Adipocyte (in vitro differentiated cells): ENCODE results near the gene ABHD3.
"Not testable (repeated sequence)": the region's sequence is repeated elsewhere in the genome, so short reads cannot be mapped to it uniquely, and the experiment has no call there.

Experiments used
- DNase-seq: peaks from one replicate; pipeline ENCODE4 v3.0.0-alpha.2; 2015; ENCODE audit warnings: low read depth
- H3K27me3 ChIP-seq: replicated peaks from 2 replicates; pipeline ENCODE4 v1.7.0; 2013; ENCODE audit warnings: mild to moderate bottlenecking, low read length, moderate library complexity; ENCODE audit not compliant: control insufficient read depth, insufficient read depth
- H3K36me3 ChIP-seq: 2 replicates; pipeline ENCODE4 v1.7.0; 2013; ENCODE audit warnings: low read length, mild to moderate bottlenecking, moderate library complexity; ENCODE audit not compliant: control insufficient read depth, insufficient read depth, severe bottlenecking
- H3K4me1 ChIP-seq: 2 replicates; pipeline ENCODE4 v1.7.0; 2013; ENCODE audit warnings: mild to moderate bottlenecking, low read length, moderate library complexity; ENCODE audit not compliant: control insufficient read depth, insufficient read depth
- H3K4me3 ChIP-seq: 2 replicates; pipeline ENCODE4 v1.7.0; 2013; ENCODE audit warnings: mild to moderate bottlenecking, low read length, moderate library complexity
- H3K9ac ChIP-seq: 2 replicates; pipeline ENCODE4 v1.7.0; 2013; ENCODE audit warnings: mild to moderate bottlenecking, low read length, moderate library complexity
- H3K9me3 ChIP-seq: 2 replicates; pipeline ENCODE4 v1.7.0; 2013; ENCODE audit warnings: mild to moderate bottlenecking, low read length, moderate library complexity; ENCODE audit not compliant: control insufficient read depth

Gene ABHD3

DNA sequence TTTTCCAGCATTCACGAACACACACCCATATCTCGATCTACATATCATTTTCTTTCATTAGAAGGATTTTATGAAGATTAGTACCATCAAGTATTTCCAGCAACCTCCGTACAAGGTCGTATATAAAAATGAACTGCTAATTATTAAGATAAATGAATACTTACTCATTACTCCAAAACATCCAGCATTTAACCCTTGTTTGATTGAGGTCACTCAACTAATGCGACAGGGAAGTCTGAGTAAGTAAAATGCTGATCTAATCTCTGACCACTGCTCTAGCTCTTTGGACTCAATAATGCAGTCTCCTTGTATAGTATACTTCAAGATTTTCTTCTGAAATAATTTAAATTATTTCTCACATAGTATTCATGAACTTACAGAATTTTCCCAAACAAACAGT, 2.0 kb downstream of the ABHD3 start:
- no peaks in the 10 kb centered on the region for H3K4me1 ChIP-seq
- no peaks in the 10 kb centered on the region for H3K27me3 ChIP-seq
- H3K9ac ChIP-seq: peak overlapping the region; percentile 88
- no peaks in the 10 kb centered on the region for H3K9me3 ChIP-seq
- no peaks in the 10 kb centered on the region for H3K36me3 ChIP-seq
- H3K4me3 ChIP-seq: peak overlapping the region; percentile 97
- no peak for DNase-seq

GRCh38 chr18:21701621-21702020, 3.0 kb downstream of the ABHD3 start:
- no peak for DNase-seq
- no peak overlapping the region for H3K9ac ChIP-seq
- no peaks in the 10 kb centered on the region for H3K36me3 ChIP-seq
- H3K4me3 ChIP-seq: no peak overlapping the region
- no peaks in the 10 kb centered on the region for H3K27me3 ChIP-seq
- no peaks in the 10 kb centered on the region for H3K9me3 ChIP-seq
- no peaks in the 10 kb centered on the region for H3K4me1 ChIP-seq

- Histone ChIP-seq H3K9ac (no peak overlapping the region), H3K4me1 (no peaks in the 10 kb centered on the region), H3K4me3 (no peak overlapping the region), H3K36me3 (no peaks in the 10 kb centered on the region), H3K27me3 (no peaks in the 10 kb centered on the region), H3K9me3 (no peaks in the 10 kb centered on the region)
- no peak for DNase-seq
Measured at GRCh38 chr18:21700528-21701075, 4.0 kb downstream of the ABHD3 start.

DNA sequence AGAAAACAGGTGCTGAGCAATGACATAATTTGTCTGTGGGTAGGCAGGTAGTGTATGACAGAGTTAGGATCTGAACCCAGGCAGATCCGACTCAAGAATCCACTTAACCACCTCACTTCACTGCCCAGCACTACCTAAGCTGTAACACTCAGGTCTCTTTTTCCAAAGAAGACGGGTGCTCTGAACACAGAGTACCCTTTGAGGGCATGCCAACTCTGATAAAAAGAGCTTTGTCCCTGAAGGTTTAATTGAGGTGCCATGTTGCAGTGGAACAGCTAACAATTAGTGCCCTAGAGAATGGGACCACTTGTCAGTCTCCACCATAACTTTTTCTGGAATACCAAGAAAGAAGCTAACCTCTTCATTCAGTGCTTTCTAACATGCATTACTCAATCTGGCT, 11.3 kb downstream of the ABHD3 start:
- Histone ChIP-seq H3K9ac (no peak overlapping the region), H3K4me3 (no peak overlapping the region), H3K27me3 (no peaks in the 10 kb centered on the region), H3K36me3 (no peaks in the 10 kb centered on the region), H3K4me1 (no peaks in the 10 kb centered on the region), H3K9me3 (peaks cover 9% of the 10 kb centered on the region)
- no peak for DNase-seq

DNA sequence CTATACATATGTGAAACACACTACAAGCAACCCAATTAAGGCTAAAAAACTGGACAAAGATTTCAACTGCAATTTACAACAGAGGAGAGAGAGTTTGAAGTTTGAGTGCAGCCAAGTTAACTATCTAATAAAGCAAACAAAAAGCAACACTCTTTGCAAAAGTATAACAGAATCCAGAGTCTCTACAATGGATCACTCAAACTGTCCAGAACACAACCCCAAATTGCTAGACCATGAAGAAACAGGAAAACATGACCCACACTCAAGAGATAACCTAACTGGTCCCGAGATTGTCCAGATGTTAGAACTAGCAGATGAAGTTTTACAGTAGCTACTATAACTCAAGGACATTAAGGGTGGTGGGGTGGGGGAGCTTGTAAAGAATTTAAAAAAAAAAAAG, 14.8 kb downstream of the ABHD3 start:
- Histone ChIP-seq H3K27me3 (no peaks in the 10 kb centered on the region), H3K9me3 (peaks cover 9% of the 10 kb centered on the region), H3K4me1 (peaks cover 13% of the 10 kb centered on the region), H3K4me3 (no peak overlapping the region), H3K36me3 (no peaks in the 10 kb centered on the region), H3K9ac (no peak overlapping the region)
- DNase-seq: no peak

GRCh38 chr18:21686282-21687105, 18.1 kb downstream of the ABHD3 start:
- no peak for DNase-seq
- Histone ChIP-seq H3K27me3 (no peaks in the 10 kb centered on the region), H3K9me3 (peaks cover 9% of the 10 kb centered on the region), H3K9ac (peak overlapping the region; percentile 83), H3K4me3 (peak overlapping the region; percentile 76), H3K36me3 (no peaks in the 10 kb centered on the region), H3K4me1 (peaks cover 24% of the 10 kb centered on the region)

DNA sequence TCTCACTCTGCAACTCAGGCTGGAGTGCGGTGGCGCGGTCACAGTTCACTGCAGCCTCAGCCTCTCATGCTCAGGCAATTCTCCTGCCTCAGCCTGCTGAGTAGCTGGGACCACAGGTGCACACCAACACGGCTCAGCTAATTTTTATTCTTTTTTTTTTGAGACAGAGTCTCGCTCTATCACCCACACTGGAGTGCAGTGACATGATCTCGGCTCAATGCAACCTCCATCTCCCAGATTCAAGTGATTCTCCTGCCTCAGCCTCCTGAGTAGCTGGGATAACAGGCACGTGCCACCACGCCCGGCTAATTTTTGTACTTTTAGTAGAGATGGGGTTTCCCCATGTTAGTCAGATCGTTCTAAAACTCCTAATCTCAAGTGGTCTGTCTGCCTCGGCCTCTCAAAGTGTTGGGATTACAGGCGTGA, 19.0 kb downstream of the ABHD3 start:
- H3K36me3 ChIP-seq, DNase-seq, H3K27me3 ChIP-seq, H3K9me3 ChIP-seq, H3K9ac ChIP-seq: not testable (repeated sequence)
- Histone ChIP-seq H3K4me1 (peaks cover 24% of the 10 kb centered on the region), H3K4me3 (peak overlapping the region; percentile 76)

DNA sequence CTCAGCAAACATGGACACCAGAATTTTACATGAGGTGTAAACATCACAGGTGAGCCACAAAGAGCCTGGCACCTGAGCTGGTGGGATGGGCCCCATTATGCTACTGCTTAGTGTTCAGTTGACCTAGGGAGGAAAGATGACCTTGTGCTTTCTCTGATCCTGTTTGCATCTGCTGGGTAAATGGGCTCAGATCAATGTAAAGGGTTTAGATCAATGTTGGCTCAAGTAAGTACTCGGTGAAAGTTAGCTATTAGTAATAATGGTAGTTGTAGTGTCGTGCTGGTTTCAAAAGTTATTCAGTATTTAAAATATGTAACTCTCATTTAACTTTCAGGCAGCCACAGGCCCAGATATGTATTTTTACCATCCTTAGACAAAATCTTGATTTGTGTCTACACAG, 19.8 kb downstream of the ABHD3 start:
- DNase-seq: no peak
- Histone ChIP-seq H3K4me1 (peaks cover 24% of the 10 kb centered on the region), H3K27me3 (no peaks in the 10 kb centered on the region), H3K4me3 (no peak overlapping the region), H3K9me3 (no peaks in the 10 kb centered on the region), H3K36me3 (no peaks in the 10 kb centered on the region), H3K9ac (no peak overlapping the region)

DNA sequence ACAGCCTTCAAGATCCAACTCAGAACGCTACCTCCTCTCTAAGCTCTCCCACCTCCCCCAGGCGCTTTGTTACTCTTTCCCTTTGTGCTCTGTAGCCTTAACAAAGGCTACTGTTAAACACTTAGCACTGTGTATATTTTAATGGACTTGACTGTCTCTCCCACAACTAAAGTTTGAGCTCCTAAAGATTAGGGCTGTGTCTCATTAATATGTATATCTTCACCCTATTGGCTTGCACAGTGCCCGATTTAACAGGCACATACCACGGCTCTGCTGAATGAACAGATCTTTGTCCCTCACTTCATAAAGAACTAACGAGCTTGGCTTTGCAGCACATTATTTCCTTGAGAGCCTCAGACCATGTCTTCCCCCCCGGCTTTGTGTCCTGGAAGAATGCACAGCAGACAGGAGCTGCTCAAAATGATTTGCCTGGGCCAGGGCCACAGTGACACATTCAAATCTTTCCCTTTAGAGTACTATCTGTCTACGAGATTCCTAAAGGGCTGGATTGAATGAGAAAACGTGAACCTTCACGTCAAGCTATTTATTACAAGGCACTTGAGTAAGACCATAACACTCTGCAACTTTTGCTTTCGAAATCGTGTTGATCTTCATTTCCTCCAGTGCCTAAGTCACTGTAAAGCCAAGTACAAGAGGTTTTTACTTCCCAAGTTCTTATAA, 22.1 kb downstream of the ABHD3 start:
- H3K4me3 ChIP-seq: peak overlapping the region; percentile 77
- peak; percentile 12 for DNase-seq

GRCh38 chr18:21680161-21680560, 24.4 kb downstream of the ABHD3 start:
- no peak overlapping the region for H3K4me3 ChIP-seq
- peaks cover 11% of the 10 kb centered on the region for H3K4me1 ChIP-seq
- no peak overlapping the region for H3K9ac ChIP-seq

More for the DNA sequence above, 22.1 kb downstream of the ABHD3 start:
- no peaks in the 10 kb centered on the region for H3K9me3 ChIP-seq
- no peaks in the 10 kb centered on the region for H3K27me3 ChIP-seq
- H3K9ac ChIP-seq: peak overlapping the region; percentile 70
- no peaks in the 10 kb centered on the region for H3K36me3 ChIP-seq
- peaks cover 24% of the 10 kb centered on the region for H3K4me1 ChIP-seq

DNA sequence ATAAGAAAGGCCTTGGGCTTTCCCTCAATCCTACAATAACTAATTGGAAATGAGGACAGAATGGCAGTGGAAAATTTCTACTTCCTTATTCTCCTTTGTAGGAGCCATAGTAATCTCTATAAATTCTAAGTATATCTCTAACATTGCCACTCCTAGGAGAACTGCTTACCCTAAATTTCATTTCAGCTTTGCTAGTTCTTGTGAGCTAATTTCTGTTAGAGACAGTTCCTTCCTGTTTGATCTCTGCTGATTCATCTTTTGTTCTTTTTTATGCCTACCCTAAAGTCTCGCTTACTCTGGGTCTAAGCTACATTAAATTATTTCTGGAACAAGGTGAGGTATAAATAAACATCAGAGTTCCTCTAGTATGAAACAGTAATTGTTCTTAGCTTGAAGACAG, 25.7 kb downstream of the ABHD3 start:
- Histone ChIP-seq H3K4me3 (no peak overlapping the region), H3K9ac (no peak overlapping the region), H3K36me3 (no peaks in the 10 kb centered on the region), H3K9me3 (no peaks in the 10 kb centered on the region), H3K4me1 (peaks cover 11% of the 10 kb centered on the region), H3K27me3 (no peaks in the 10 kb centered on the region)
- DNase-seq: no peak

More at GRCh38 chr18:21680161-21680560, 24.4 kb downstream of the ABHD3 start:
- no peaks in the 10 kb centered on the region for H3K9me3 ChIP-seq
- no peaks in the 10 kb centered on the region for H3K36me3 ChIP-seq
- no peaks in the 10 kb centered on the region for H3K27me3 ChIP-seq
- no peak for DNase-seq
